K562 (cell line): ENCODE results near the gene FASTKD3. TPM values are rescaled to one million over a fixed set of nuclear protein-coding genes. Genes with fewer than 3 reads are reported as not detected.

Experiments used
- BCL6 ChIP-seq: fragments of 250-450 bp; sonication (Bioruptor Pico); IDR thresholded peaks from 2 replicates; pipeline ENCODE4 v1.4.0; 2020
- CCAR2 ChIP-seq: fragments of 200-400 bp; formaldehyde crosslinking; IDR thresholded peaks from 2 replicates; pipeline ENCODE4 v1.6.1; 2017; ENCODE audit warnings: mild to moderate bottlenecking, low read depth, low read length
- CEBPB ChIP-seq: fragments of 450-650 bp; IDR thresholded peaks from 2 replicates; pipeline ENCODE4 v1.6.1; 2016; ENCODE audit warnings: missing genetic modification characterization, missing compliant biosample characterization
- HDAC1 ChIP-seq, 2 experiments: fragments of 450-650 bp; IDR thresholded peaks; 2 replicates each; pipeline ENCODE4 v1.6.1; 2016 to 2017; ENCODE audit warnings: inconsistent platforms in 1 of 2, mild to moderate bottlenecking in 1 of 2, moderate library complexity in 1 of 2
- MAFG ChIP-seq: fragments of 450-650 bp; conservative IDR thresholded peaks from 2 replicates; pipeline ENCODE4 v1.6.1; 2016; ENCODE audit warnings: missing genetic modification characterization, missing compliant biosample characterization
- NFE2L1 ChIP-seq: fragments of 450-650 bp; IDR thresholded peaks from 2 replicates; pipeline ENCODE4 v1.6.1; 2016; ENCODE audit warnings: missing genetic modification characterization, low read depth, mild to moderate bottlenecking, missing compliant biosample characterization, moderate library complexity, borderline replicate concordance
- RBM39 ChIP-seq: fragments of 200-400 bp; formaldehyde crosslinking; optimal IDR thresholded peaks from 2 replicates; pipeline ENCODE3; 2018; ENCODE audit warnings: low read depth, low read length
- SRSF9 ChIP-seq: fragments of 200-400 bp; formaldehyde crosslinking; IDR thresholded peaks from 2 replicates; pipeline ENCODE4 v1.6.1; 2017; ENCODE audit warnings: low read depth, low read length, borderline replicate concordance
- ZC3H8 ChIP-seq: fragments of 450-650 bp; IDR thresholded peaks from 2 replicates; pipeline ENCODE4 v1.6.1; 2017
- polyA plus RNA-seq, 8 experiments: library from polyadenylated mRNA; depleted of rRNA in 4 of 8; stranded (reverse) in 5 of 8; unstranded in 3 of 8; fragments of >200 nt; fragmentation: Nextera tagmentation in 2 of 8; fragmentation: Illumina TruSeq in 1 of 8; extraction: Ambion mirVana in 2 of 8; extraction: Trizol in 1 of 8; gene quantifications; 2 replicates each; pipeline versions ENCODE4 v1.2.1 to v1.2.3, GENCODE V29; 2011 to 2014; ENCODE audit warnings: inconsistent platforms in 1 of 8, missing spikeins in 1 of 8
- total RNA-seq, 7 experiments: library from RNA; depleted of rRNA in 6 of 7; stranded (reverse); fragments of >200 nt in 6 of 7; fragmentation: Illumina TruSeq in 2 of 7; extraction: Trizol in 2 of 7; gene quantifications; 2 replicates each; pipeline versions ENCODE4 v1.2.1 to v1.2.3, GENCODE V29; 2011 to 2021; ENCODE audit warnings: low replicate concordance in 1 of 7
- TF ChIP-seq, protein P1 (sequence below): sonication (generic); formaldehyde crosslinking; IDR thresholded peaks from 2 replicates; pipeline ENCODE4 v1.8.0; 2022; ENCODE audit warnings: mild to moderate bottlenecking, missing genetic modification reagents
- TF ChIP-seq, protein P2 (sequence below): fragments of 250-450 bp; sonication (Bioruptor Pico); IDR thresholded peaks from 2 replicates; pipeline ENCODE4 v1.5.0; 2021
- TF ChIP-seq, protein P3 (sequence below): fragments of 250-450 bp; sonication (Bioruptor Pico); IDR thresholded peaks from 2 replicates; pipeline ENCODE4 v1.5.0; 2020; ENCODE audit warnings: mild to moderate bottlenecking

Gene FASTKD3
- total and polyA plus RNA-seq, 9 of the 15 experiments (the other 6 are each of a cell fraction or from before 2014, with no cell fraction given) = 17.1 to 149 (median 47.5) TPM

DNA sequence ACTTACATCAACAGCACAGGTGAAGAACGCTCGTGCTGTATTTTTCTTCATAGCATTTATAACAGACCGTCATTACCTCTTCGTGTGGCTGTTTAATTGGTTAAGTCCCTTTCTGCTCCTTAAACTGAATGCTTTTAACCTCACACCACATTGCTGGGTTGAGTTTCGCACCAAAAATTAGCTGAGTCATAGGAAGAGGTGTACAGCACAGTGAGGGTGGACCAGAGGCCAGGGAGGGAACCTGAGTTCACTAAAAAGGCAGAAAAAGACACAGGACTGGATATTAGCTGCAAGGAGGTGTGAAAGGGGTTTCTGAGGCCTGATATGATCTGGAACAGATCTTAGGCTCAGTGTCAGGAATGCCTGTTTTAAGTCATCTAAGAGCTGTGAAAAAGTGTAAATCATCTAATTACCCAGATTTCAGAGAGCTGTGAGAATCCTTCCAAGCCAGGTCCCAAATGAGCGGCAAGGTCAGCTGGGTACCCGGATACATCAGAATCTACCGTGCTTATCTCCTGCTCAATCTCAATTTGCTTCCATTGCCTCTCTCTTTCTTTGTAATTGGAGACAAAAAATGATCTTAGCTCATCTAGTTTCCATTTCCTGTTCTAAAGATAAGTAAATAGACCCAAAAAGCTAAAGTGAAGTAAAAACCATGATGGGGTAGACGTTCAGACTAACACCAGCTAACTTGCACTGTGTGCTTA lies 10.8 kb downstream of the FASTKD3 start (continued):
- TF ChIP-seq, protein P1, sequence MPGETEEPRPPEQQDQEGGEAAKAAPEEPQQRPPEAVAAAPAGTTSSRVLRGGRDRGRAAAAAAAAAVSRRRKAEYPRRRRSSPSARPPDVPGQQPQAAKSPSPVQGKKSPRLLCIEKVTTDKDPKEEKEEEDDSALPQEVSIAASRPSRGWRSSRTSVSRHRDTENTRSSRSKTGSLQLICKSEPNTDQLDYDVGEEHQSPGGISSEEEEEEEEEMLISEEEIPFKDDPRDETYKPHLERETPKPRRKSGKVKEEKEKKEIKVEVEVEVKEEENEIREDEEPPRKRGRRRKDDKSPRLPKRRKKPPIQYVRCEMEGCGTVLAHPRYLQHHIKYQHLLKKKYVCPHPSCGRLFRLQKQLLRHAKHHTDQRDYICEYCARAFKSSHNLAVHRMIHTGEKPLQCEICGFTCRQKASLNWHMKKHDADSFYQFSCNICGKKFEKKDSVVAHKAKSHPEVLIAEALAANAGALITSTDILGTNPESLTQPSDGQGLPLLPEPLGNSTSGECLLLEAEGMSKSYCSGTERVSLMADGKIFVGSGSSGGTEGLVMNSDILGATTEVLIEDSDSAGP (CRISPR knock-in tag) = no peak
- TF ChIP-seq ZC3H8 (no peak), CEBPB (no peak), CCAR2 (no peak), BCL6 (CRISPR knock-in tag) (no peak), NFE2L1 (tag) (peak; percentile 88), HDAC1 (IDR thresholded peaks at IDR 0.05) (no peak), RBM39 (no peak), MAFG (tag) (peak; percentile 95), SRSF9 (no peak)
- TF ChIP-seq, protein P2, sequence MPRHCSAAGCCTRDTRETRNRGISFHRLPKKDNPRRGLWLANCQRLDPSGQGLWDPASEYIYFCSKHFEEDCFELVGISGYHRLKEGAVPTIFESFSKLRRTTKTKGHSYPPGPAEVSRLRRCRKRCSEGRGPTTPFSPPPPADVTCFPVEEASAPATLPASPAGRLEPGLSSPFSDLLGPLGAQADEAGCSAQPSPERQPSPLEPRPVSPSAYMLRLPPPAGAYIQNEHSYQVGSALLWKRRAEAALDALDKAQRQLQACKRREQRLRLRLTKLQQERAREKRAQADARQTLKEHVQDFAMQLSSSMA (CRISPR knock-in tag) = no peak
- TF ChIP-seq, protein P3, sequence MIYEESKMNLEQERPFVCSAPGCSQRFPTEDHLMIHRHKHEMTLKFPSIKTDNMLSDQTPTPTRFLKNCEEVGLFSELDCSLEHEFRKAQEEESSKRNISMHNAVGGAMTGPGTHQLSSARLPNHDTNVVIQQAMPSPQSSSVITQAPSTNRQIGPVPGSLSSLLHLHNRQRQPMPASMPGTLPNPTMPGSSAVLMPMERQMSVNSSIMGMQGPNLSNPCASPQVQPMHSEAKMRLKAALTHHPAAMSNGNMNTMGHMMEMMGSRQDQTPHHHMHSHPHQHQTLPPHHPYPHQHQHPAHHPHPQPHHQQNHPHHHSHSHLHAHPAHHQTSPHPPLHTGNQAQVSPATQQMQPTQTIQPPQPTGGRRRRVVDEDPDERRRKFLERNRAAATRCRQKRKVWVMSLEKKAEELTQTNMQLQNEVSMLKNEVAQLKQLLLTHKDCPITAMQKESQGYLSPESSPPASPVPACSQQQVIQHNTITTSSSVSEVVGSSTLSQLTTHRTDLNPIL (CRISPR knock-in tag) = no peak
